T-cell (primary cell): ENCODE data around the gene RNPEPL1. TPM values are rescaled to one million over a fixed set of nuclear protein-coding genes. Genes with fewer than 3 reads are reported as not detected.

Source experiments
- ATAC-seq, 4 experiments: fragments of 200-7000 bp in 3 of 4; fragments of 150-1000 bp in 1 of 4; cut with Tn5 transposase; replicated peaks in 1 of 4; 1 replicate in 3 of 4; 2 replicates in 1 of 4; pipeline ENCODE4 v1.10.0; 2021; ENCODE audit warnings: moderate library complexity in 3 of 4, mild to moderate bottlenecking in 2 of 4, moderate number of reproducible peaks in 1 of 4
- CTCF ChIA-PET, 2 donors: fragments of 300-600 bp; sonication (Branson Sonifier 250); formaldehyde crosslinking; loops; one replicate each; lab custom pipeline; 2022; ENCODE audit warnings: antibody characterized with exemption in 2 of 2; lab: Charles Lee
- POLR2A ChIA-PET, 2 donors: fragments of 300-600 bp; sonication (Branson Sonifier 250); formaldehyde crosslinking; loops; one replicate each; lab custom pipeline; 2022; ENCODE audit warnings: antibody characterized with exemption in 2 of 2; lab: Charles Lee
- DNase-seq, 35 experiments: peaks; one replicate each; pipeline versions ENCODE4 v3.0.0 to v3.0.0-alpha.2; 2013 to 2023
- H3K27ac ChIP-seq: one replicate; pipeline ENCODE4 v1.5.1; 2013; ENCODE audit warnings: low read length
- H3K27me3 ChIP-seq, 2 experiments: replicated peaks in 1 of 2; 1 replicate in 1 of 2; 2 replicates in 1 of 2; pipeline versions ENCODE4 v1.6.1 to v1.7.0; 2013; ENCODE audit warnings: low read length in 1 of 2, mixed read lengths in 1 of 2; ENCODE audit not compliant: control insufficient read depth in 2 of 2, insufficient read depth in 2 of 2; ENCODE audit errors: extremely low read depth in 1 of 2
- H3K36me3 ChIP-seq, 2 donors: 1 replicate in 1 of 2; 2 replicates in 1 of 2; pipeline versions ENCODE4 v1.6.1 to v1.7.0; 2013; ENCODE audit warnings: low read length in 1 of 2; ENCODE audit not compliant: control insufficient read depth in 2 of 2, insufficient read depth in 1 of 2; ENCODE audit errors: extremely low read depth in 1 of 2
- H3K4me1 ChIP-seq, 2 experiments: 1 replicate in 1 of 2; 2 replicates in 1 of 2; pipeline versions ENCODE4 v1.6.1 to v1.7.0; 2013; ENCODE audit warnings: low read length in 2 of 2, mixed read lengths in 1 of 2; ENCODE audit not compliant: insufficient read depth in 2 of 2, control insufficient read depth in 1 of 2; ENCODE audit errors: extremely low read depth in 1 of 2
- H3K4me3 ChIP-seq, 2 donors: 1 replicate in 1 of 2; 2 replicates in 1 of 2; pipeline versions ENCODE4 v1.5.1 to v1.7.0; 2013; ENCODE audit warnings: mild to moderate bottlenecking in 2 of 2, low read length in 1 of 2, moderate library complexity in 1 of 2; ENCODE audit not compliant: control insufficient read depth in 1 of 2; ENCODE audit errors: extremely low read depth in 1 of 2
- H3K9me3 ChIP-seq: 2 replicates; pipeline ENCODE4 v1.7.0; 2013
- H3K27ac Mint-ChIP-seq, 2 donors: one replicate each; pipeline ENCODE4 v1.8.0; 2020 to 2021; ENCODE audit warnings: mild to moderate bottlenecking in 2 of 2, mixed read lengths in 2 of 2
- H3K27me3 Mint-ChIP-seq, 2 donors: one replicate each; pipeline ENCODE4 v1.8.0; 2021 to 2022; ENCODE audit warnings: mixed read lengths in 2 of 2
- H3K36me3 Mint-ChIP-seq: one replicate; pipeline ENCODE4 v1.8.0; 2021; ENCODE audit warnings: mixed read lengths
- H3K4me1 Mint-ChIP-seq, 3 donors: one replicate each; pipeline ENCODE4 v1.8.0; 2020 to 2022; ENCODE audit warnings: mixed read lengths in 3 of 3, mild to moderate bottlenecking in 1 of 3
- H3K4me3 Mint-ChIP-seq, 3 donors: one replicate each; pipeline ENCODE4 v1.8.0; 2020 to 2022; ENCODE audit warnings: mild to moderate bottlenecking in 3 of 3, mixed read lengths in 3 of 3, moderate library complexity in 3 of 3
- H3K9me3 Mint-ChIP-seq, 3 donors: one replicate each; pipeline ENCODE4 v1.8.0; 2020 to 2022; ENCODE audit warnings: mixed read lengths in 3 of 3
- WGBS: methylation state at CpG from one replicate; pipeline ENCODE4 v1.1.5; 2013; ENCODE audit warnings: missing lambda C conversion rate; ENCODE audit not compliant: insufficient coverage; 5-methylcytosine and 5-hydroxymethylcytosine counted together
- total RNA-seq, 35 experiments: library from RNA in 6 of 35; stranded (reverse) in 6 of 35; fragments of 120-200 nt in 1 of 35; gene quantifications; one replicate each; pipeline versions ENCODE4 v1.2.1 to v1.2.4 and lab custom pipeline; 2013 to 2026

The RNPEPL1 gene
- total RNA-seq, 5 donors from 2014 or later (not counting 1 experiment from before 2014, with no cell fraction given), result 87.6 to 202 (median 189) TPM

DNA sequence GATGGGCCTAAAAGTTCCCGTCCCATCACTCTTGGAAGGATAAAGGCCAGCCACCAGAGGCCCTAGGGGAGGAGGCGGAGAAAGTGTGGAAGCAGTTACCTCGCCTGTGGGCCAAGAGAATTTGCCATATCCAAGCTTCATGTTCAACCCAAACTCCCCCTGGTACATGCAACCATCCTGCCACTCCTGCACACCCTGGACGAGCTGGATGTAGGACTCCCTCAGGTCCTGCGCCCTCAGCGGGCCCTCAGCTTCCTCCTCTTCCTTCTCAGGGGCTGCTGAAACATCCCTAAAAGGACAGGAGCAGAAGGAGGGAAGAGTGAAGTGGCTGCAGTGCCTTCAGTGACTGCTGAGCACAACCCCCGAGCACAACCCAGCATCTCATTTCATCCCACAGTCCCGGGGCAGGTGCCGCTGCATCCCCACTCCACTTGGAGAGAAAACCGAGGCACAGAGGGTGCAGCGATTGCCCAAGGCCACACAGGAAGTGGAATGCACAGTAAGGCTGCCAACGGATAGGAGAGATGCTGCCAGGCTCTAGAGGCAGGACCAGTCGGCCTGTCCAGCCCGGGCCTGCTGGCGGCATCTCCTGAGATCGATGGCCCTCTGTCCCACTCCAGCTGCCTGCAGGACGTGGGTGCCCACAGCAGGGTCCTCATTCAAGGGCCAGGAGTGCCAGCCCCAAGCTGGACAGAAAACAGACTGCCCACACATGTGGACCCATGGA is 13.4 kb upstream of the RNPEPL1 start:
- no peak overlapping the region for H3K27ac Mint-ChIP-seq
- ATAC-seq (no peak), DNase-seq (no peak)
- no peaks in the 10 kb centered on the region for H3K9me3 Mint-ChIP-seq
- CTCF ChIA-PET, result no interaction called here
- H3K4me3 Mint-ChIP-seq, result no peak overlapping the region
- peaks cover 31 to 43% (median 35%) of the 10 kb centered on the region in 3 donors for H3K4me1 Mint-ChIP-seq
- Histone ChIP-seq H3K27ac (no peak overlapping the region), H3K4me1 (peaks cover 19 to 48% of the 10 kb centered on the region in 2 experiments), H3K36me3 (peaks cover 14 to 36% of the 10 kb centered on the region in 2 donors), H3K9me3 (peaks cover 4% of the 10 kb centered on the region), H3K27me3 (no peaks in the 10 kb centered on the region), H3K4me3 (no peak overlapping the region)
- WGBS, result 94% methylated on average over 10 of the region's 17 CpGs
- peaks cover 32% of the 10 kb centered on the region for H3K36me3 Mint-ChIP-seq
- no peaks in the 10 kb centered on the region for H3K27me3 Mint-ChIP-seq
- POLR2A ChIA-PET, result no interaction called here

DNA sequence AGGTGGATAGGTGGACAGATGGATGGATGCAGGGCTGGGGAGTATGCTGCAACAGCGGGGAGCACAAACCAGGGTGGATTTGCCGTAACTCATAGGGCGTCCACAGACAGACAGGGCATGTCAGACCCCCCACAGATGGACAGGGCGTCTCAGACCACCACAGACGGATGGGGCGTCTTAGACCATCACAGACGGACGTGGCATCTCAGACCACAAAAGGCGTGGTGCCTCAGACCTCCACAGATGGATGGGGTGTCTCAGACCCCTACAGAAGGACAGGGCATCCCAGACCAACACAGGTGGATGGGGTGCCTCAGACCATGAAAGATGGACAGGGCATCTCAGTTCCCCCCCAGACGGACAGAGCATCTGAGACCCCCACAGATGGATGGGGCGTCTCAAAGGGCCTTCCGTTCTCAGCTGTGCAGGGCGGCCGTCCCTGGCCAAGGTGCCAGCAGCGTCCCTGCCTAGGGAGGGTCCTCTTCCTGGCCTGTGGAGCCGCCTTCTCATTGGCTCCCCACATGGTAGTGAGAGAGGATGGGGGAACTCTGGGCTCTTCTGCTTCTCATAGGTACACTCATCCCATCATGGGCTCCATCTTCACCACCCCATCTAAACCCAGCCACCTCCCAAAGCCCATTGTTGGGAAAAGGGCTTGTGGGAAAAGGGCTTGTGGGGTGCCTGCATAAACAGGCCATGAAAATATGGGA is 12.6 kb upstream of the RNPEPL1 start:
- Histone ChIP-seq H3K36me3 (peaks cover 14 to 36% of the 10 kb centered on the region in 2 donors), H3K27me3 (no peaks in the 10 kb centered on the region), H3K9me3 (peaks cover 4% of the 10 kb centered on the region), H3K4me1 (peaks cover 19 to 50% of the 10 kb centered on the region in 2 experiments), H3K27ac (no peak overlapping the region), H3K4me3 (no peak overlapping the region)
- no peaks in the 10 kb centered on the region for H3K27me3 Mint-ChIP-seq
- no peak overlapping the region for H3K4me3 Mint-ChIP-seq
- H3K36me3 Mint-ChIP-seq, result peaks cover 28% of the 10 kb centered on the region
- CTCF ChIA-PET, result no interaction called here
- POLR2A ChIA-PET, result no interaction called here
- peaks cover 33 to 44% (median 36%) of the 10 kb centered on the region in 3 donors for H3K4me1 Mint-ChIP-seq
- WGBS, result 94% methylated on average over 8 of the region's 16 CpGs
- no peak for DNase-seq
- no peak for ATAC-seq
- H3K9me3 Mint-ChIP-seq, result no peaks in the 10 kb centered on the region
- H3K27ac Mint-ChIP-seq, result no peak overlapping the region

DNA sequence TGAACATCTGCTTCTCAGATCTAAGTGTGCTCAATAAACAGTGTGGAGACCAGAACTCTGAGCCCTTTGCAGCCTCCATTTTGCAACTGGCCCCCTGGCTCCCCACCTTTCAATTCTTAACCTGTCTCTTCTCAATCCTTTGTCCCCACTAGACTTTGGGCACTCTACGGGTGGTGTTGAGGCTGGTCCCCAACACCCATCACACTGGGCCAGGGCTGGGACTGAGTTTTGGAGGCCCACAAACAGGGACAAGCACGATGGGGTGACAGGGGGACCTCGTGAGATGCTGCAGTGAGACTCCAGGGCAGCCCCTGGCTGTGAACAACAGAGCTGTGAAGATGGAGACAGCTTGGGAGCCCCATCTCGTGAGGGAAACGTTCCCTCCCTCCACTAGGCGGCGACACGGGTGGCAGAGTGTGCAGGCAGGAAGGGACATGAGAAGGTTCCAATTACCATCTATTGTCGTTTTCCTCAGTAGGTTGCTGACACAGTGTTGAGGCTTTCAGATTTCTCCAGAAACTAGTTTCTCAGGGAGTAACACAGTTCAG is 11.7 kb upstream of the RNPEPL1 start:
- peaks cover 39 to 51% (median 43%) of the 10 kb centered on the region in 3 donors for H3K4me1 Mint-ChIP-seq
- H3K36me3 Mint-ChIP-seq, result peaks cover 23% of the 10 kb centered on the region
- WGBS, result 64% methylated on average over 4 of the region's 9 CpGs
- Histone ChIP-seq H3K4me3 (no peak overlapping the region), H3K4me1 (peaks cover 23 to 55% of the 10 kb centered on the region in 2 experiments), H3K27ac (no peak overlapping the region), H3K27me3 (no peaks in the 10 kb centered on the region), H3K9me3 (no peaks in the 10 kb centered on the region), H3K36me3 (peaks cover 12 to 27% of the 10 kb centered on the region in 2 donors)
- POLR2A ChIA-PET, result no interaction called here
- peak overlapping the region; percentile 36 to 87 (median 49) for H3K4me3 Mint-ChIP-seq
- no peaks in the 10 kb centered on the region for H3K27me3 Mint-ChIP-seq
- CTCF ChIA-PET, result interaction anchor here in 1 of 2 donors (0.9 to 2.0 kb wide), 3 partner anchors 9 to 43 kb away, joined by 5 to 8 read pairs (median 5); partner anchors contain the start of gene CAPN10
- H3K27ac Mint-ChIP-seq, result peak overlapping the region; percentile 0 to 13
- ATAC-seq, result no peak
- peak; percentile 45 to 79 (median 68) for DNase-seq
- H3K9me3 Mint-ChIP-seq, result no peaks in the 10 kb centered on the region

DNA sequence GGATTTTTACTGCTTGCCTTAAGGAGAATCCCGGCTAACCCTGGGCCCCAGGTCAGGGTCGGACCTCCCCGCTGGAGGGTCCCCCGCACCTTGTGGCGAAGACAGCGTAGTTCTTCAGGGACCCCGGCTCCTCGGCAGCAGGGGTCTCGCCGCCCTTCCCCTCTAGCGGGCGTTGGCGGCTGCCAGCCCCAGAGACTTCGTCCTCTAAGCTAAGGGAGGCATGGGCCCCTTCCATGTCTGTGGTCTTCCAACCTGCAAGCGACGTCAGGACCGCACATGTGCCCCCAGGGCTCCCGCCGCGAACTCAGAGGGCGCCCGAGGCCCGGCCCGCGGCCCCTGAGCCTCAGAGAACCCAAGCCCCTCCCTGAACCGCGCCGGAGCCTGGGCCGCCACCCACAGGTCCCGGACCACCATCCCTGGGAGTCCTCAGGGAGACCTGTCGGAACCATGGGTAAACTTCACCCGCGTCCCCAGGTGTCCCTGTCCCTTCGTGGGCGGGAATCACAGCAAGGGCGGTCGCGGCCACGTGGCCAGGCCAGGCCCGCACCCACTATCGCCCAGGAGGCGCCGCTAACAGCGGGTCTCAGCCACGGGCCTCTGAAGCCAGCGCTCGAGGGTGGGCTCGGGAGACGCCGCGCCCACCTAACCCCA is 11.1 kb upstream of the RNPEPL1 start:
- Mint-ChIP-seq H3K36me3 (peaks cover 18% of the 10 kb centered on the region), H3K4me1 (peaks cover 45 to 52% (median 47%) of the 10 kb centered on the region in 3 donors), H3K4me3 (peak overlapping the region; percentile 36 to 87 (median 49)), H3K9me3 (no peaks in the 10 kb centered on the region), H3K27ac (no peak overlapping the region), H3K27me3 (no peaks in the 10 kb centered on the region)
- ChIA-PET CTCF (interaction anchor here (0.6 to 2.0 kb wide), 7 partner anchors 9 to 1132 kb away, joined by 3 to 8 read pairs (median 4); partner anchors contain the start of gene CAPN10 (in 1 of the 2)), POLR2A (interaction anchor here in 1 of 2 donors (0.5 kb wide), 1 partner anchor 946 kb away, joined by 3 read pairs; no protein-coding TSS in a partner anchor)
- H3K36me3 ChIP-seq, result peaks cover 12 to 22% of the 10 kb centered on the region in 2 donors
- no peaks in the 10 kb centered on the region for H3K27me3 ChIP-seq
- WGBS, result 72% methylated on average over 39 of the region's 51 CpGs
- no peak overlapping the region for H3K27ac ChIP-seq
- no peaks in the 10 kb centered on the region for H3K9me3 ChIP-seq
- DNase-seq (peak in 1 of 35 experiments; percentile 11), ATAC-seq (no peak)
- H3K4me3 ChIP-seq, result no peak overlapping the region
- H3K4me1 ChIP-seq, result peaks cover 26 to 61% of the 10 kb centered on the region in 2 experiments

DNA sequence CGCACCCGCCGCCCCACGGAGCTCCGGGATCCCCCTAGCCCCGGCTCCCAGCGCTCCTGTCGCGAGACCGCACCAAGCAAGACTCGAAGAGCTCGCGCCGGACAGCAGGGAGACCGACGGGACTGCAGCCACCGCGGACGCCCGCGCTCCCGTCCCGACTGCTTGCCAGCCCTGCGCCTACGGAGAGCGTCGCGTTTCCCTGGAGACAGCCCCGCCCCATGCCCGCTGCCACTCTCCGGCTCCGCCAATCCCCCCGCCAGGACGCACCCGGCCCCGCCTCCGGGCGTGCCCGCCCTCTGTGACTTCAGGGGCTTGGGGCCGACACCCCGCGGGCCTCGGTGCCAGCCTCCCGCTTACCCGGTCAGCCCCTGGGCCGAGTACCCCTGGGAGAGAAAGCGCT is 10.5 kb upstream of the RNPEPL1 start, which contains the start of gene ANKMY1:
Gene ANKMY1, minus strand, starts transcription at position 181 of the 400 bp plus-strand sequence. CDS start 653 bp downstream, outside the sequence.
- H3K4me3 ChIP-seq, result no peak within 1 kb of the TSS

More for the DNA sequence above, 10.5 kb upstream of the RNPEPL1 start, which contains the start of gene ANKMY1:
- POLR2A ChIA-PET, result interaction anchor here in 1 of 2 donors (0.5 kb wide), 1 partner anchor 946 kb away, joined by 3 read pairs; no protein-coding TSS in a partner anchor
- DNase-seq, result peak in 33 of 35 experiments; percentile 31 to 75 (median 54)
- Mint-ChIP-seq H3K4me3 (peak within 1 kb of the TSS; percentile 80 to 87 (median 87)), H3K27me3 (no peaks in the 10 kb centered on the region), H3K4me1 (peaks cover 45 to 58% (median 52%) of the 10 kb centered on the region in 3 donors), H3K36me3 (peaks cover 17% of the 10 kb centered on the region), H3K27ac (peak within 1 kb of the TSS; percentile 28 to 44), H3K9me3 (no peaks in the 10 kb centered on the region)
- H3K36me3 ChIP-seq, result peaks cover 9 to 27% of the 10 kb centered on the region in 2 donors
- peak in 1 of 4 experiments; percentile 21 for ATAC-seq
- 25% methylated on average over 47 of the region's 47 CpGs for WGBS
- H3K9me3 ChIP-seq, result no peaks in the 10 kb centered on the region
- no peaks in the 10 kb centered on the region for H3K27me3 ChIP-seq
- no peak within 1 kb of the TSS for H3K27ac ChIP-seq
- H3K4me1 ChIP-seq, result peaks cover 26 to 65% of the 10 kb centered on the region in 2 experiments
- CTCF ChIA-PET, result interaction anchor here (0.6 to 2.0 kb wide), 5 partner anchors 8 to 1131 kb away, joined by 3 to 8 read pairs (median 4); no protein-coding TSS in a partner anchor
